Prostate gland (tissue), 2 donors: ENCODE data around the gene VAMP2.

Experiments
- CTCF ChIP-seq, 4 experiments: fragments of 200-600 bp in 2 of 4; fragments of 450-650 bp in 2 of 4; sonication (generic) in 2 of 4; IDR thresholded peaks; 1 replicate in 3 of 4; 2 replicates in 1 of 4; pipeline ENCODE4 v1.5.1; 2016 to 2019; ENCODE audit warnings: antibody characterized with exemption in 4 of 4, mild to moderate bottlenecking in 2 of 4, moderate library complexity in 2 of 4
- POLR2A ChIP-seq: fragments of 450-650 bp; IDR thresholded peaks from one replicate; pipeline ENCODE4 v1.6.1; 2016; ENCODE audit warnings: antibody characterized with exemption, mild to moderate bottlenecking
- POLR2AphosphoS5 ChIP-seq: sonication (generic); formaldehyde crosslinking; IDR thresholded peaks from one replicate; pipeline ENCODE4 v1.6.1; 2017; ENCODE audit warnings: antibody characterized with exemption

DNA sequence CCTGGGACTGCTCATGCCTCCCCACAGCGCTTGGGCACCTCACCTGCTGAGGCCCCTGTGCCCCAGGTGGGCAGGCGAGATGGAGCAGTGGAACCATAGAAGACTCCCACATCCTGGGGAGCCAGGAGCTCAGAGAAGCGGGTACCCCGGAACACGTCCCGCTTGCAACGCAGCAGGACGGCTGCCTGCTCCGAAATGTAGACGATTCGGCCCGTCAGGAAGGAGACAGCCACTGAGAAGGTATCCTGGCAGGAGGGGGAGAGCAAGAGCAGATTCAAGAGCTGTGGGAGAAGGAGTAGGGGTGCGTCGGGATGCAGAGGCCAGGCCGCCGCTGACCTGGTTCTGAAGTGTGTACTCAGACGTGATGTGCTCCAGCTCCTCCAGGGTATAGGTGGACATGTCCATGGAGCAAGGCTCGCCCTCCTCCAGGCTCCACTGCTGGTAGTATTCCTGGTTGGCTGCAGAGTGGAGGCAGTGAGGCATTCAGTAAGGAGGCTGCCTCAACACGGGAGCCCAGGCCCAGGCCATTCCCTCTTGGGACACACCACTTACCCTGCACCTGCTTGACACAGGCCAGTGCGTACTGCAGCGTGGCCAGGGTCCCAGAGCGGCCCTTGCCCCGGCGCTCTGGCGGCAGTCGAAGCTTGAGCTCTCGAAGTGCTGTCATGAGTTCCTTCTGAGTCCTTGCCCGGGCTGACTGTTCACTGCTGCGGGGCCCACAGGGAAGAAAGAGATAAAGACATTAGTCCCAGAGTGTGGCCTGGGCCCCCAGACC, 13.1 kb downstream of the VAMP2 start:
- TF ChIP-seq CTCF (IDR thresholded peaks at IDR 0.05) (no peak), POLR2AphosphoS5 (no peak), POLR2A (no peak)
